Femur (tissue), 1 donor: ENCODE data around the gene COL4A2.

ENCODE experiments used
- DNase-seq: peaks from one replicate; pipeline ENCODE4 v3.0.0-alpha.2; 2017

The COL4A2 gene

GRCh38 chr13:110387451-110388107, 80.5 kb downstream of the COL4A2 start:
- peak; percentile 87 for DNase-seq

GRCh38 chr13:110388108-110388943, 81.2 kb downstream of the COL4A2 start:
- DNase-seq = peak; percentile 63

GRCh38 chr13:110390567-110390966, 83.5 kb downstream of the COL4A2 start:
- no peak for DNase-seq

GRCh38 chr13:110391273-110391672, 84.2 kb downstream of the COL4A2 start:
- no peak for DNase-seq

GRCh38 chr13:110392510-110393240, 85.6 kb downstream of the COL4A2 start:
- DNase-seq = no peak

- no peak for DNase-seq
These were observed 86.7 kb downstream of the COL4A2 start for GRCh38 chr13:110393761-110394160.

GRCh38 chr13:110394371-110394841, 87.3 kb downstream of the COL4A2 start:
- no peak for DNase-seq

- peak; percentile 15 for DNase-seq
These were observed 88.5 kb downstream of the COL4A2 start for GRCh38 chr13:110395616-110396015.

- peak; percentile 13 for DNase-seq
These were observed 89.4 kb downstream of the COL4A2 start for GRCh38 chr13:110396476-110396875.

- DNase-seq = peak; percentile 78
These were observed 89.9 kb downstream of the COL4A2 start for GRCh38 chr13:110396913-110397381.

GRCh38 chr13:110397436-110398115, 90.5 kb downstream of the COL4A2 start:
- peak; percentile 72 for DNase-seq

GRCh38 chr13:110398564-110399507, 91.8 kb downstream of the COL4A2 start:
- DNase-seq = peak; percentile 19

GRCh38 chr13:110399801-110400200, 92.7 kb downstream of the COL4A2 start:
- DNase-seq = no peak

- DNase-seq = peak; percentile 52
These were observed 93.9 kb downstream of the COL4A2 start for GRCh38 chr13:110400786-110401533.

GRCh38 chr13:110402299-110403069, 95.4 kb downstream of the COL4A2 start:
- peak; percentile 17 for DNase-seq

GRCh38 chr13:110403315-110403714, 96.2 kb downstream of the COL4A2 start:
- no peak for DNase-seq

- DNase-seq = no peak
These were observed 96.6 kb downstream of the COL4A2 start for GRCh38 chr13:110403721-110404120.

GRCh38 chr13:110404321-110404720, 97.2 kb downstream of the COL4A2 start:
- DNase-seq = peak; percentile 8

- peak; percentile 26 for DNase-seq
These were observed 98.7 kb downstream of the COL4A2 start for GRCh38 chr13:110405597-110406450.
